Thoracic aorta (tissue), 2 donors: Measurements from ENCODE around the gene UBA52. TPM values are rescaled to one million over a fixed set of nuclear protein-coding genes. Genes with fewer than 3 reads are reported as not detected.
"Not testable (repeated sequence)": the region's sequence is repeated elsewhere in the genome, so short reads cannot be mapped to it uniquely, and the experiment has no call there.

Source experiments
- ATAC-seq: fragments of 150-250 bp; one replicate; pipeline ENCODE4 v1.8.0; 2017; ENCODE audit warnings: low read depth; ENCODE audit not compliant: insufficient number of reproducible peaks, low FRiP score
- DNase-seq: peaks from one replicate; pipeline ENCODE4 v3.0.0-alpha.2; 2020; ENCODE audit warnings: low spot score
- H3K27ac ChIP-seq, 2 donors: fragments of 200-600 bp; sonication (generic); 1 replicate in 1 of 2; 2 replicates in 1 of 2; pipeline ENCODE4 v1.5.1; 2016; ENCODE audit warnings: mild to moderate bottlenecking in 2 of 2, moderate library complexity in 2 of 2
- H3K27me3 ChIP-seq: fragments of 200-600 bp; sonication (generic); replicated peaks from 2 replicates; pipeline ENCODE4 v1.6.0; 2016; ENCODE audit warnings: mild to moderate bottlenecking; ENCODE audit not compliant: insufficient read depth
- H3K36me3 ChIP-seq: fragments of 200-600 bp; sonication (generic); one replicate; pipeline ENCODE4 v1.5.1; 2016
- H3K4me1 ChIP-seq, 2 donors: fragments of 200-600 bp; sonication (generic); 1 replicate in 1 of 2; 2 replicates in 1 of 2; pipeline versions ENCODE4 v1.5.1 to v1.6.0; 2016; ENCODE audit warnings: low read depth in 2 of 2, mild to moderate bottlenecking in 1 of 2; ENCODE audit not compliant: control insufficient read depth in 1 of 2
- H3K4me3 ChIP-seq: fragments of 200-600 bp; sonication (generic); 2 replicates; pipeline ENCODE4 v1.5.1; 2016; ENCODE audit warnings: mild to moderate bottlenecking
- H3K9me3 ChIP-seq: fragments of 200-600 bp; sonication (generic); 2 replicates; pipeline ENCODE4 v1.5.1; 2016
- CTCF ChIP-seq: fragments of 200-600 bp; sonication (generic); IDR thresholded peaks from one replicate; pipeline ENCODE4 v1.5.1; 2019; ENCODE audit warnings: antibody characterized with exemption
- total RNA-seq, 2 donors: library from RNA; depleted of rRNA; stranded (reverse); fragments of >200 nt; gene quantifications; one replicate each; pipeline versions ENCODE4 v1.1.0 to v1.2.3, GENCODE V29; 2016

UBA52 gene
- total RNA-seq, 2 donors from 2014 or later, result 306 to 438 TPM

GRCh38 chr19:18589380-18590272 lies 18.0 kb downstream of the UBA52 start:
- H3K4me1 ChIP-seq, result peaks cover 14 to 27% of the 10 kb centered on the region in 2 donors
- peak overlapping the region; percentile 84 to 86 for H3K27ac ChIP-seq
- TF ChIP-seq CTCF, result peak; percentile 29
- no peaks in the 10 kb centered on the region for H3K27me3 ChIP-seq
- ATAC-seq (peak; percentile 6), DNase-seq (no peak)
- H3K36me3 ChIP-seq, result peaks cover 8% of the 10 kb centered on the region
- peak overlapping the region; percentile 89 for H3K4me3 ChIP-seq
- H3K9me3 ChIP-seq, result no peaks in the 10 kb centered on the region

- peak overlapping the region; percentile 89 for H3K4me3 ChIP-seq
- H3K27me3 ChIP-seq, result no peaks in the 10 kb centered on the region
- H3K27ac ChIP-seq, result no peak overlapping the region
- ATAC-seq, result no peak
- peaks cover 8% of the 10 kb centered on the region for H3K36me3 ChIP-seq
- TF ChIP-seq CTCF, result no peak
- H3K9me3 ChIP-seq, result no peaks in the 10 kb centered on the region
- DNase-seq, result no peak
- peaks cover 19 to 35% of the 10 kb centered on the region in 2 donors for H3K4me1 ChIP-seq
Measured at GRCh38 chr19:18590273-18591272, 18.9 kb downstream of the UBA52 start.

- peaks cover 19 to 35% of the 10 kb centered on the region in 2 donors for H3K4me1 ChIP-seq
- DNase-seq, result no peak
Measured at GRCh38 chr19:18591735-18592385, 20.2 kb downstream of the UBA52 start.

GRCh38 chr19:18592732-18593131 lies 21.1 kb downstream of the UBA52 start:
- H3K27me3 ChIP-seq, H3K36me3 ChIP-seq, H3K27ac ChIP-seq, ATAC-seq, H3K9me3 ChIP-seq, H3K4me3 ChIP-seq, DNase-seq: not testable (repeated sequence)
- H3K4me1 ChIP-seq, result peaks cover 19 to 34% of the 10 kb centered on the region in 2 donors

More at GRCh38 chr19:18591735-18592385, 20.2 kb downstream of the UBA52 start:
- no peaks in the 10 kb centered on the region for H3K9me3 ChIP-seq
- peaks cover 8% of the 10 kb centered on the region for H3K36me3 ChIP-seq
- H3K27ac ChIP-seq, result no peak overlapping the region
- no peak overlapping the region for H3K4me3 ChIP-seq
- no peak for TF ChIP-seq CTCF
- H3K27me3 ChIP-seq, result no peaks in the 10 kb centered on the region
- ATAC-seq, result no peak

GRCh38 chr19:18593367-18594095 lies 21.9 kb downstream of the UBA52 start:
- TF ChIP-seq CTCF, result no peak
- H3K9me3 ChIP-seq, result no peaks in the 10 kb centered on the region
- ATAC-seq (no peak), DNase-seq (no peak)
- H3K27ac ChIP-seq, result no peak overlapping the region
- H3K27me3 ChIP-seq, result no peaks in the 10 kb centered on the region
- H3K4me3 ChIP-seq, result peak overlapping the region; percentile 74
- peaks cover 19 to 27% of the 10 kb centered on the region in 2 donors for H3K4me1 ChIP-seq
- peaks cover 8% of the 10 kb centered on the region for H3K36me3 ChIP-seq
